Measurements from ENCODE around the gene PIGU.

PIGU gene

DNA sequence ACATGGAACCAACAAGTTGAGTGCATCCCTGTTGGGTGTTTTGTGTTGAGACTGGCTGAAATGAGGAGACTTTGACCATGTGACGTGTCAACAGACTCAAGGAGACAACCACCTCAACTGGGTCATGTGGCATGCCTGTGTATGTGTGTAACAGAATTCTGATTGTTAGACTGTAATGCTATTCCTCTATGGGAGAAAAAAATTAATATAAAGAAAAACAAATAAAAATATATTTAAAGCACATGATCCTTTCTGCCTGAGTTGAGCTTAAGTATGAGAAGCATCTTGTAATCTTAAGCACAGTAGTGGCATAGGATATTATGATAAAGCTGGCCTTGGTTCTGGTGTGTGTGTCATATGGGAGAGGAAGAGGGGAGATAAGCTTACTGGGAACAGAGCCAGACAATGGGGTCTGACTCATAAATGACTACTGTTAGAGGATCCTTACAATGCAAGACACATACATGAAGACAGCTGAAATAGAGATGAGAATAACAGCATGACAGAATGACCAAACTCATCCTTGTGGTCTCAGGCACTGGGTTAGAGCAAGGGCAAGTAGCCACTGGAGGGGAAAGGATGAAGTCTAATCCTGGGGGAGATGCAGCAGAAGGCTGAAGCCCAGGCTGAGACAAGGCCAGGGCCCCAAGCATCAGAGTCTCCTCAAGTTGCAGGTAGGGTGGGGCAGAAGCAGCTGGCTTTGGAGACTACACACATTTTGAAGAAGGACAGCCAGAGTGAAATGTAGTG, 36.5 kb upstream of the PIGU start:
- Histone ChIP-seq H3K4me1 (ENCODE audit: control insufficient read depth in 1 of 2, insufficient read depth in 2 of 2, low read length in 2 of 2) (peaks cover 25 to 28% of the 10 kb centered on the region in 2 donors), H3K27ac (ENCODE audit: low read depth, low read length) (no peak overlapping the region), H3K27me3 (ENCODE audit: control insufficient read depth in 1 of 2, insufficient read depth in 2 of 2, low read length in 2 of 2) (no peaks in the 10 kb centered on the region), H3K9me3 (ENCODE audit: control insufficient read depth in 1 of 2, low read length in 2 of 2) (no peaks in the 10 kb centered on the region), H3K9ac (ENCODE audit: low read depth in 1 of 2, low read length in 2 of 2) (no peak overlapping the region), H3K4me3 (ENCODE audit: low read depth in 1 of 2, low read length in 2 of 2) (no peak overlapping the region), H3K36me3 (ENCODE audit: control insufficient read depth in 1 of 2, insufficient read depth in 2 of 2, low read length in 2 of 2) (peaks cover 18 to 45% of the 10 kb centered on the region in 2 donors)

DNA sequence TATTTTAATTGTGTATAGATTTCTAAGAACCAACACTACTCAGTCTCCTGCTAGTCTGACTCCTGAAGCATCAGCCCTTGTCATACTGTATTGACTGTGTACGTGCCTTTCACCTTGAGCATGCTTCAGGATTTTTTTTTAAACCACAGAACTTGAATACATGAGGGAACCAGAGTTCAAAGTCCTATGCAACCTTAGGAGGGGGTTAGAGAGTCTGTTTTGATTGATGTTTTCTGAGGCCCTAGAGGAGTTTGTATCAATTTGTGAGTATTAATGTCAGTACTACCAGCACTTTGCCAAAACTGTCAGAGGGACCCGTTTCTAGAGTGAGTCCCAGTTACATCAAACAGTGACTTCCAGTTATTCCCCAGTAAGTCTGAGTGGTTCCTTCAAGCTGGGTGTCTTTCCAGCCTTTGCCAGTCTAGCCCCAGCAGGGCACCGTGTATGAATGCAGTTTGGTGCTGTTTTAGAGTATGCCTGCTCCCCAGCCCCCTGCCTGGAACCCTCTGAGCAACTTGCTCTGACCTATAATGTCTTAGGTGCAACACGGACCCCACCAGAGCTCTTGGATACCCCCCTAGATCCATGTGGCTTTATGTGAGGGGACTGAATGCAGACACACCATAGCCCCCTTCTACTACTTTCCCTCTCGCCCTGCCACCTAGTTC, 35.8 kb upstream of the PIGU start:
- Histone ChIP-seq H3K36me3 (ENCODE audit: control insufficient read depth in 1 of 2, insufficient read depth in 2 of 2, low read length in 2 of 2) (peaks cover 18 to 42% of the 10 kb centered on the region in 2 donors), H3K9ac (ENCODE audit: low read depth in 1 of 2, low read length in 2 of 2) (no peak overlapping the region), H3K9me3 (ENCODE audit: control insufficient read depth in 1 of 2, low read length in 2 of 2) (no peaks in the 10 kb centered on the region), H3K4me1 (ENCODE audit: control insufficient read depth in 1 of 2, insufficient read depth in 2 of 2, low read length in 2 of 2) (peaks cover 25 to 30% of the 10 kb centered on the region in 2 donors), H3K4me3 (ENCODE audit: low read depth in 1 of 2, low read length in 2 of 2) (no peak overlapping the region), H3K27me3 (ENCODE audit: control insufficient read depth in 1 of 2, insufficient read depth in 2 of 2, low read length in 2 of 2) (no peaks in the 10 kb centered on the region), H3K27ac (ENCODE audit: low read depth, low read length) (no peak overlapping the region)

DNA sequence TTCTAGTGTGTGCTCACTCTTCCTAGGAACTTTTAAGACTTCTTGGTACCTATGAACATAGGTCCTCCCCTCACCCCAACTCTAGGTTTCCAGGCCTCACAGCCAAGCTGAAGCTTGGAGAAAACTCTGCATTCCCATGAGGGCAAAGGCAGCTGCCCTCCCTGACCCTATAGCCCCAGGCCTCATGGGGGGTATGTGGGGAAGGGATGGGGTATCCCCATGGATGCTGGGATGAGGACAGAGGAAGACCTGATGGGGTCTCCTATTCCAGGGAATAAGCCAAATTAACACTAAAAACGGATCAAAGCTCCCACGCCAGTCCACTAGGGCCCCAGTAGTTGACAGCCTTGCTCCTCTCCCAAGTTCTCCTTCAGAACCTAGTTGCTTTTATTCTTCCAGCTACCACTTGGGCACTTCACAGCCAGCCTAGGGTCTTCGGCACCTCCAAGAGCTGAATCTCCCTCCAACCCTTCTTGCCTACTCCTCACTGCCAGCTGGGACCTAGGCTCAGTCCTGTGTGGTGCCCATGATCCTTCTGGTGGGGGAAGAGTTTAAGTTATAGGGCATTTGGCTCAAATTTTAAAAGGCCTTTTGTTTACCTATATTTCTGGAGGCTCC, 35.0 kb upstream of the PIGU start:
- Histone ChIP-seq H3K27me3 (ENCODE audit: control insufficient read depth in 1 of 2, insufficient read depth in 2 of 2, low read length in 2 of 2) (no peaks in the 10 kb centered on the region), H3K4me3 (ENCODE audit: low read depth in 1 of 2, low read length in 2 of 2) (no peak overlapping the region), H3K36me3 (ENCODE audit: control insufficient read depth in 1 of 2, insufficient read depth in 2 of 2, low read length in 2 of 2) (peaks cover 18 to 35% of the 10 kb centered on the region in 2 donors), H3K27ac (ENCODE audit: low read depth, low read length) (no peak overlapping the region), H3K9ac (ENCODE audit: low read depth in 1 of 2, low read length in 2 of 2) (no peak overlapping the region), H3K9me3 (ENCODE audit: control insufficient read depth in 1 of 2, low read length in 2 of 2) (no peaks in the 10 kb centered on the region), H3K4me1 (ENCODE audit: control insufficient read depth in 1 of 2, insufficient read depth in 2 of 2, low read length in 2 of 2) (peaks cover 32 to 37% of the 10 kb centered on the region in 2 donors)

DNA sequence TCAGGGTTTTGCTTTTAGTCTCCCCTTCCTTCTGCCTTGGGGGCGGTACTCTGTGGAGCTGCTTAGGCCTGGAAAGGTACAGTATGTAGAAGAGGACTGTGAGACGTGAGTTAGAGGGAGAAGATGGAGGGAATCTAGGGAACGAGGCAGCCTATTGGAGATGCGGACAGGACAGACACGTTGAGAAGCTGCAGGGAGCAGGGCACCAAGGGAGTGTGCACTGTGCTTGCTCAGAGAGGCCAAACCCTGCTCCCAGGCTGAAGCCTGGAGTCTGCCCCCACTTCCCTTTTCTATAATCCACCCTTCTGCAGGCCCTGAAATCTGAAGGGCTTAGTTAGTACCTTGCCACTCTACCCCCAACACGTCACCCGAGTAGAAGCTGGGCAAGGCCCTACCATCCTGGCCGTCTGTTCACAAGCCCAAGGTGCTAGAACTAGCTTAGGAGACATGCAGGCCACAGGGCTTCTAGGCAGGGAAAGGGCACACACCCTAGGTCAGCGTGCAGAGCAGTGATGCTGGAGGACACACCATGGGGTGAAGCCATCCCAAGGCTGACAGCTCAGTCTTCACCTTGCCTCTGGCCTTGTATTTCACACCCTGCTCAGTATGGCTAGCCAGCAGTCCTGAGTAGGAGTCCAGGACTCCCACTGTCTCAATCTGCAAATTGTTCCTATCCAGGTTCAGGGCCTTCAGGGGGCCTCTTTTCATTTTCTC, 34.1 kb upstream of the PIGU start:
- no peaks in the 10 kb centered on the region for H3K27me3 ChIP-seq (ENCODE audit: control insufficient read depth in 1 of 2, insufficient read depth in 2 of 2, low read length in 2 of 2)
- no peak overlapping the region for H3K4me3 ChIP-seq (ENCODE audit: low read depth in 1 of 2, low read length in 2 of 2)
- peaks cover 18 to 27% of the 10 kb centered on the region in 2 donors for H3K36me3 ChIP-seq (ENCODE audit: control insufficient read depth in 1 of 2, insufficient read depth in 2 of 2, low read length in 2 of 2)
- H3K9ac ChIP-seq (ENCODE audit: low read depth in 1 of 2, low read length in 2 of 2) = no peak overlapping the region
- no peak overlapping the region for H3K27ac ChIP-seq (ENCODE audit: low read depth, low read length)
- H3K9me3 ChIP-seq (ENCODE audit: control insufficient read depth in 1 of 2, low read length in 2 of 2) = no peaks in the 10 kb centered on the region
- H3K4me1 ChIP-seq (ENCODE audit: control insufficient read depth in 1 of 2, insufficient read depth in 2 of 2, low read length in 2 of 2) = peaks cover 41 to 45% of the 10 kb centered on the region in 2 donors

DNA sequence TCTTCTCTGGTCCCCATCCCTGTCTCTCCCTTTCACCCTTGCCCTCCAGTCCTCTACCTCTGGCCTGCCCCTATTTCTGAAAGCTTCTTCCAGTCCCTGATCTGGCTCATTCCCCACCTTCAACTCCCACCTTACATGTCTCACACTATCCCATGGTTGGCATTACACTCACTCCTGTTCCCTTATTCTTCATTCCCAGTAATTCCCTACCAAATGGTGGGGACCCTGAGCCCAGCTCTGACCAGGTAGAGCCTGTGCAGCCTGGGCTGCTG, 33.6 kb upstream of the PIGU start:
- Histone ChIP-seq H3K4me1 (ENCODE audit: control insufficient read depth in 1 of 2, insufficient read depth in 2 of 2, low read length in 2 of 2) (peaks cover 46 to 50% of the 10 kb centered on the region in 2 donors), H3K9me3 (ENCODE audit: control insufficient read depth in 1 of 2, low read length in 2 of 2) (no peaks in the 10 kb centered on the region), H3K9ac (ENCODE audit: low read depth in 1 of 2, low read length in 2 of 2) (peak overlapping the region; percentile 56 to 76), H3K27ac (ENCODE audit: low read depth, low read length) (peak overlapping the region; percentile 67), H3K27me3 (ENCODE audit: control insufficient read depth in 1 of 2, insufficient read depth in 2 of 2, low read length in 2 of 2) (no peaks in the 10 kb centered on the region), H3K4me3 (ENCODE audit: low read depth in 1 of 2, low read length in 2 of 2) (peak overlapping the region; percentile 74 to 78), H3K36me3 (ENCODE audit: control insufficient read depth in 1 of 2, insufficient read depth in 2 of 2, low read length in 2 of 2) (peaks cover 18 to 23% of the 10 kb centered on the region in 2 donors)

DNA sequence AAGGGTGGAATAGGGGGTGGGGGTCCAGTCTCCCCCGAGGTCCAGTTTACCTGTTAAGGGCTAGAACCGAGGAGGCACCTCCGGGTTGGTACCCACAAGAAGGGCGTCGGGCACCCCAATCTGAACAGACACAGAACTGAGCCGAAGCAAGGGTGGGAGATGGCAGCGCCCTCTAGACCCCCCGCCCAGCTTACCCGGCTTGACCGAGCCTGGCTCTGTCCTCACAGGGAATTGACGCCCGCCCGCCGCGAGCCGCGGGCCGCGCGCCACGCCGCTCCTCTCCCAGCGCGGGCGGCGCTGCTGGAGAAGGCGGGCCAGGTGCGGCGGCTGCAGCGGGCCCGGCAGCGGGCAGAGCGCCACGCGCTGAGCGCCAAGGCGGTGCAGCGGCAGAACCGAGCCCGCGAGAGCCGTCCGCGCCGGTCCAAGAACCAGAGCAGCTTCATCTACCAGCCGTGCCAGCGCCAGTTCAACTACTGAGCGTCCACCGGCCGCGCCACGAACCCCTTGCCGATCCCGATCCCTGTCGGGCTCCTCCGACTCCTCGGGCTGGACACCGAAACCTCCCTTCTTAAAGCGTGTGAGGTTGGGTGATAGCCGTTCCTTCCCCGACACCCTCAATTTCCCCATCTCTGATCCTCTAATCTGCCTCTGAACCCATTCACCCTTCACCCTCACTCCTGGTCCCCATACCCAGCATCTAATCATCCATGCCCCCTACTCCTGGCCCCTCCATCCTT, 33.1 kb upstream of the PIGU start:
- peaks cover 51 to 55% of the 10 kb centered on the region in 2 donors for H3K4me1 ChIP-seq (ENCODE audit: control insufficient read depth in 1 of 2, insufficient read depth in 2 of 2, low read length in 2 of 2)
- H3K4me3 ChIP-seq (ENCODE audit: low read depth in 1 of 2, low read length in 2 of 2) = peak overlapping the region; percentile 74 to 78
- H3K27me3 ChIP-seq (ENCODE audit: control insufficient read depth in 1 of 2, insufficient read depth in 2 of 2, low read length in 2 of 2) = no peaks in the 10 kb centered on the region

DNA sequence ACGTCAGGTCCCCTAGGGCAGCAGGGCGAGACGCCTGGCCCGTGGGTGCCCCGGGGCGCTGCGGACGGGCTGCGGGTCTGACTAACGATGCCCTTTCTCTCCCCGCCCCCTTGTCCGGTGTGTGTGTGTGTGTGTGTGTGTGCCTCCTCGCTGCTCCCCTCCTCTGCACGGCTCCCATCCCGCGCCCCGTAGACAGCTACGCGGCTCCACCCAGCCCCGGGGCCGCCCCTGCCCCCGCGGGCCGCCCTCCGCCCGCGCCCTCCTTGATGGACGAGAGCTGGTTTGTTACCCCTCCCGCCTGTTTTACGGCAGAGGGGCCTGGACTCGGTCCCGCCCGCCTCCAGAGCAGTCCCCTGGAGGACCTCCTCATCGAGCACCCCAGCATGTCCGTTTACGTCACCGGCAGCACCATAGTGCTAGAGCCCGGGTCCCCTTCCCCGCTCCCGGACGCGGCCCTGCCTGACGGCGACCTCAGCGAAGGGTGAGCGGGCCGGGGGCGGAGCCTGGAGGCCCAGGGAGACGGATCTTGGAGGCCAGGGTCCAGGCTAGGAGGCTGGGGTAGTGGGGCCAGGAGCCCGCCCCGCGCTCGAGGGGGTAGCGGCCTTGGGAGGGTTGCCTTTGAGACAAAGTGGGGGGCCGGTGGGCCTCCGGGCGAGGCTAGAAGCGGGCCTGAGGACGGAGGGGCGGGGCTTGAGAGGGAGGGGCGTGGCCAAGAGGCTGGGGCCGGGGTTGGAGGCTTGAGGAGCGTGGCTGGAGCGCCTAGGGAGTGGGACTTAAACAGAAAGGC, 32.3 kb upstream of the PIGU start:
- Histone ChIP-seq H3K9ac (ENCODE audit: low read depth in 1 of 2, low read length in 2 of 2) (peak overlapping the region; percentile 69 to 71), H3K27ac (ENCODE audit: low read depth, low read length) (peak overlapping the region; percentile 67), H3K27me3 (ENCODE audit: control insufficient read depth in 1 of 2, insufficient read depth in 2 of 2, low read length in 2 of 2) (no peaks in the 10 kb centered on the region), H3K36me3 (ENCODE audit: control insufficient read depth in 1 of 2, insufficient read depth in 2 of 2, low read length in 2 of 2) (peaks cover 11 to 12% of the 10 kb centered on the region in 2 donors), H3K4me1 (ENCODE audit: control insufficient read depth in 1 of 2, insufficient read depth in 2 of 2, low read length in 2 of 2) (peaks cover 55 to 58% of the 10 kb centered on the region in 2 donors), H3K9me3 (ENCODE audit: control insufficient read depth in 1 of 2, low read length in 2 of 2) (no peaks in the 10 kb centered on the region), H3K4me3 (ENCODE audit: low read depth in 1 of 2, low read length in 2 of 2) (peak overlapping the region; percentile 74 to 78)

More for the DNA sequence above, 33.1 kb upstream of the PIGU start:
- Histone ChIP-seq H3K27ac (ENCODE audit: low read depth, low read length) (peak overlapping the region; percentile 67), H3K9me3 (ENCODE audit: control insufficient read depth in 1 of 2, low read length in 2 of 2) (no peaks in the 10 kb centered on the region), H3K36me3 (ENCODE audit: control insufficient read depth in 1 of 2, insufficient read depth in 2 of 2, low read length in 2 of 2) (peaks cover 13 to 18% of the 10 kb centered on the region in 2 donors), H3K9ac (ENCODE audit: low read depth in 1 of 2, low read length in 2 of 2) (peak overlapping the region; percentile 69 to 76)

DNA sequence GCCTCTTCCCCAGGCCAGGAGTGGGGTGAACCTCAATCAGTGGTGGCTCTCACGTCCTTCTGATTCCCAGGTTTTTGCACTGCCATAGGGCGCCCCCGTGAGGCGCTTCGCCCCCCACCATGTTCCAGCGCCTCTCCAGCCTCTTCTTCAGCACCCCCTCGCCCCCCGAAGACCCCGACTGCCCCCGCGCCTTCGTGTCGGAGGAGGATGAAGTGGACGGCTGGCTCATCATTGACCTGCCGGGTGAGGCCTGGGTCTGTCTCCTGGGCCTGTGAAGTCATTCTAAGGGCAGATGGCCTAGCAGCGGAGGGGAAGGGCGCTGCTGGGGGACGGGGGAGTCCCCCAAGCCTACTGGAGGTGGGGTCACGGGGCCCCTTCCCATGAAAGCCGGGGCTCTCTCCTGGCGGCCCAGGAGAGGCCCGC, 31.7 kb upstream of the PIGU start:
- peak overlapping the region; percentile 74 to 78 for H3K4me3 ChIP-seq (ENCODE audit: low read depth in 1 of 2, low read length in 2 of 2)
- H3K27ac ChIP-seq (ENCODE audit: low read depth, low read length) = peak overlapping the region; percentile 67
- H3K27me3 ChIP-seq (ENCODE audit: control insufficient read depth in 1 of 2, insufficient read depth in 2 of 2, low read length in 2 of 2) = no peaks in the 10 kb centered on the region
- peaks cover 7 to 10% of the 10 kb centered on the region in 2 donors for H3K36me3 ChIP-seq (ENCODE audit: control insufficient read depth in 1 of 2, insufficient read depth in 2 of 2, low read length in 2 of 2)
- peaks cover 54 to 57% of the 10 kb centered on the region in 2 donors for H3K4me1 ChIP-seq (ENCODE audit: control insufficient read depth in 1 of 2, insufficient read depth in 2 of 2, low read length in 2 of 2)
- peak overlapping the region; percentile 69 to 71 for H3K9ac ChIP-seq (ENCODE audit: low read depth in 1 of 2, low read length in 2 of 2)
- no peaks in the 10 kb centered on the region for H3K9me3 ChIP-seq (ENCODE audit: control insufficient read depth in 1 of 2, low read length in 2 of 2)
